Upper lobe of left lung (tissue), 6 donors: ENCODE measurements around the gene CCDC28B. TPM values are rescaled to one million over a fixed set of nuclear protein-coding genes. Genes with fewer than 3 reads are reported as not detected.

Experiments
- ATAC-seq, 2 donors: fragments of 200-7000 bp; cut with Tn5 transposase; one replicate each; pipeline ENCODE4 v1.9.1; 2022; ENCODE audit warnings: mild to moderate bottlenecking in 2 of 2, moderate library complexity in 2 of 2; ENCODE audit not compliant: low FRiP score in 2 of 2
- DNase-seq, 2 donors: peaks; one replicate each; pipeline ENCODE4 v3.0.0-alpha.2; 2019 to 2020
- H3K27ac ChIP-seq, 4 donors: fragments of 200-600 bp; sonication (generic); one replicate each; pipeline ENCODE4 v1.5.1; 2016 to 2019
- H3K27me3 ChIP-seq, 4 donors: fragments of 200-600 bp; sonication (generic); one replicate each; pipeline ENCODE4 v1.5.1; 2017 to 2019
- H3K36me3 ChIP-seq, 4 donors: fragments of 200-600 bp; sonication (generic); one replicate each; pipeline ENCODE4 v1.5.1; 2016 to 2019
- H3K4me1 ChIP-seq, 4 donors: fragments of 200-600 bp; sonication (generic); one replicate each; pipeline ENCODE4 v1.5.1; 2018 to 2019
- H3K4me3 ChIP-seq, 4 donors: fragments of 200-600 bp; sonication (generic); one replicate each; pipeline ENCODE4 v1.5.1; 2017 to 2019; ENCODE audit warnings: mild to moderate bottlenecking in 2 of 4, moderate library complexity in 1 of 4
- H3K9me3 ChIP-seq, 4 donors: fragments of 200-600 bp; sonication (generic); one replicate each; pipeline ENCODE4 v1.5.1; 2018 to 2019
- CTCF ChIP-seq, 6 experiments: fragments of 450-650 bp in 4 of 6; fragments of 200-600 bp in 2 of 6; sonication (generic) in 2 of 6; IDR thresholded peaks; one replicate each; pipeline ENCODE4 v1.5.1; 2016 to 2019; ENCODE audit warnings: antibody characterized with exemption in 6 of 6
- EP300 ChIP-seq, 4 donors: sonication (generic); formaldehyde crosslinking; IDR thresholded peaks; one replicate each; pipeline ENCODE4 v1.5.1; 2017; ENCODE audit warnings: antibody characterized with exemption in 4 of 4, control low read depth in 2 of 4
- POLR2A ChIP-seq, 4 donors: fragments of 450-650 bp; IDR thresholded peaks; one replicate each; pipeline ENCODE4 v1.5.1; 2016 to 2017; ENCODE audit warnings: antibody characterized with exemption in 4 of 4, mild to moderate bottlenecking in 2 of 4
- POLR2AphosphoS5 ChIP-seq, 2 donors: sonication (generic); formaldehyde crosslinking; IDR thresholded peaks; one replicate each; pipeline ENCODE4 v1.5.1; 2017; ENCODE audit warnings: antibody characterized with exemption in 2 of 2
- WGBS, 2 donors: methylation state at CpG; one replicate each; pipeline ENCODE4 v1.1.5; 2017 to 2018; 5-methylcytosine and 5-hydroxymethylcytosine counted together
- total RNA-seq, 6 donors: library from RNA; depleted of rRNA in 4 of 6; stranded (reverse); fragments of >200 nt in 4 of 6; gene quantifications; one replicate each; pipeline versions ENCODE4 v1.1.0 to v1.2.1, GENCODE V29; 2016 to 2021
- donor health status: DM: no; HTN: no; CAD: no; lungs with moderate emphysema.
- donor health status: DM: no; HTN: yes; CAD: no; lungs with severe emphysema.

Gene CCDC28B
- total RNA-seq, 6 donors from 2014 or later = 0.98 to 4.2 (median 3.2) TPM

- ATAC-seq (no peak), DNase-seq (no peak)
- peak overlapping the region; percentile 89 to 97 (median 92) for H3K27ac ChIP-seq
- WGBS, 2 donors = 89 to 91% methylated on average over 3 to 4 of the region's 4 CpGs
- H3K27me3 ChIP-seq = no peaks in the 10 kb centered on the region
- H3K4me3 ChIP-seq = peak overlapping the region in 3 of 4 donors; percentile 85 to 93 (median 90)
- H3K4me1 ChIP-seq = peaks cover 19 to 33% (median 29%) of the 10 kb centered on the region in 4 donors
- H3K9me3 ChIP-seq = no peaks in the 10 kb centered on the region
- TF ChIP-seq POLR2A (IDR thresholded peaks at IDR 0.05) (no peak), POLR2AphosphoS5 (IDR thresholded peaks at IDR 0.05) (no peak), CTCF (IDR thresholded peaks at IDR 0.05) (no peak), EP300 (IDR thresholded peaks at IDR 0.05) (no peak)
- H3K36me3 ChIP-seq = peaks cover 15 to 51% (median 34%) of the 10 kb centered on the region in 4 donors
Observed at GRCh38 chr1:32220746-32221580, 20.6 kb downstream of the CCDC28B start.

- ATAC-seq = no peak
- peaks cover 19 to 33% (median 29%) of the 10 kb centered on the region in 4 donors for H3K4me1 ChIP-seq
- H3K9me3 ChIP-seq = no peaks in the 10 kb centered on the region
- TF ChIP-seq EP300 (IDR thresholded peaks at IDR 0.05) (no peak), CTCF (IDR thresholded peaks at IDR 0.05) (no peak), POLR2A (IDR thresholded peaks at IDR 0.05) (no peak), POLR2AphosphoS5 (IDR thresholded peaks at IDR 0.05) (no peak)
- peak overlapping the region; percentile 83 to 93 (median 88) for H3K4me3 ChIP-seq
- 9 to 15% methylated on average over 13 of the region's 13 CpGs for WGBS, 2 donors
- H3K36me3 ChIP-seq = peaks cover 13 to 51% (median 35%) of the 10 kb centered on the region in 4 donors
- no peaks in the 10 kb centered on the region for H3K27me3 ChIP-seq
- DNase-seq = no peak
- H3K27ac ChIP-seq = peak overlapping the region; percentile 89 to 97 (median 92)
Observed at GRCh38 chr1:32221581-32221979, 21.2 kb downstream of the CCDC28B start.

- 0 to 1% methylated on average over 33 to 43 of the region's 46 CpGs for WGBS, 2 donors
- ATAC-seq (peak; percentile 95 to 98), DNase-seq (peak; percentile 87 to 96)
- TF ChIP-seq EP300 (IDR thresholded peaks at IDR 0.05) = peak in 1 of 4 donors; percentile 74
- TF ChIP-seq CTCF (IDR thresholded peaks at IDR 0.05) = no peak
- peak in 3 of 4 donors; percentile 62 to 81 (median 62) for TF ChIP-seq POLR2A (IDR thresholded peaks at IDR 0.05)
- TF ChIP-seq POLR2AphosphoS5 (IDR thresholded peaks at IDR 0.05) = peak; percentile 97 to 99
- peaks cover 9 to 51% (median 37%) of the 10 kb centered on the region in 4 donors for H3K36me3 ChIP-seq
- no peaks in the 10 kb centered on the region for H3K27me3 ChIP-seq
- peak within 1 kb of the TSS; percentile 83 to 93 (median 88) for H3K4me3 ChIP-seq
- H3K4me1 ChIP-seq = peaks cover 19 to 33% (median 29%) of the 10 kb centered on the region in 4 donors
- H3K9me3 ChIP-seq = no peaks in the 10 kb centered on the region
- peak within 1 kb of the TSS; percentile 89 to 97 (median 92) for H3K27ac ChIP-seq
Observed at GRCh38 chr1:32221980-32222755, 21.8 kb downstream of the CCDC28B start, which contains the start of the genes EIF3I and TMEM234. EIF3I (plus strand) TSS chr1:32222407; CDS start chr1:32222442, 35 bp downstream. TMEM234 (minus strand) TSS chr1:32222353; CDS start chr1:32222322, 31 bp downstream.

GRCh38 chr1:32223683-32224082 lies 23.3 kb downstream of the CCDC28B start:
- no peaks in the 10 kb centered on the region for H3K9me3 ChIP-seq
- no peak for DNase-seq
- no peaks in the 10 kb centered on the region for H3K27me3 ChIP-seq
- no peak for TF ChIP-seq POLR2AphosphoS5 (IDR thresholded peaks at IDR 0.05)
- no peak for ATAC-seq
- H3K4me1 ChIP-seq = peaks cover 19 to 33% (median 29%) of the 10 kb centered on the region in 4 donors
- peaks cover 13 to 60% (median 48%) of the 10 kb centered on the region in 4 donors for H3K36me3 ChIP-seq
- WGBS, 2 donors = 73 to 91% methylated on average over 3 of the region's 3 CpGs
- peak overlapping the region in 1 of 4 donors; percentile 93 for H3K4me3 ChIP-seq
- peak overlapping the region; percentile 89 to 97 (median 92) for H3K27ac ChIP-seq

- H3K27me3 ChIP-seq = no peaks in the 10 kb centered on the region
- ATAC-seq (no peak), DNase-seq (no peak)
- no peak for TF ChIP-seq CTCF (IDR thresholded peaks at IDR 0.05)
- no peaks in the 10 kb centered on the region for H3K9me3 ChIP-seq
- peaks cover 18 to 62% (median 53%) of the 10 kb centered on the region in 4 donors for H3K36me3 ChIP-seq
- 92 to 94% methylated on average over 4 of the region's 4 CpGs for WGBS, 2 donors
- peak overlapping the region in 2 of 4 donors; percentile 91 to 94 for H3K27ac ChIP-seq
- peaks cover 19 to 33% (median 29%) of the 10 kb centered on the region in 4 donors for H3K4me1 ChIP-seq
- no peak overlapping the region for H3K4me3 ChIP-seq
Observed at GRCh38 chr1:32224285-32224684, 23.9 kb downstream of the CCDC28B start.
